ENCODE data around the gene OR1A2.
"Not testable (repeated sequence)": the region's sequence is repeated elsewhere in the genome, so short reads cannot be mapped to it uniquely, and the experiment has no call there.

Gene OR1A2, protein sequence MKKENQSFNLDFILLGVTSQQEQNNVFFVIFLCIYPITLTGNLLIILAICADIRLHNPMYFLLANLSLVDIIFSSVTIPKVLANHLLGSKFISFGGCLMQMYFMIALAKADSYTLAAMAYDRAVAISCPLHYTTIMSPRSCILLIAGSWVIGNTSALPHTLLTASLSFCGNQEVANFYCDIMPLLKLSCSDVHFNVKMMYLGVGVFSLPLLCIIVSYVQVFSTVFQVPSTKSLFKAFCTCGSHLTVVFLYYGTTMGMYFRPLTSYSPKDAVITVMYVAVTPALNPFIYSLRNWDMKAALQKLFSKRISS

DNA sequence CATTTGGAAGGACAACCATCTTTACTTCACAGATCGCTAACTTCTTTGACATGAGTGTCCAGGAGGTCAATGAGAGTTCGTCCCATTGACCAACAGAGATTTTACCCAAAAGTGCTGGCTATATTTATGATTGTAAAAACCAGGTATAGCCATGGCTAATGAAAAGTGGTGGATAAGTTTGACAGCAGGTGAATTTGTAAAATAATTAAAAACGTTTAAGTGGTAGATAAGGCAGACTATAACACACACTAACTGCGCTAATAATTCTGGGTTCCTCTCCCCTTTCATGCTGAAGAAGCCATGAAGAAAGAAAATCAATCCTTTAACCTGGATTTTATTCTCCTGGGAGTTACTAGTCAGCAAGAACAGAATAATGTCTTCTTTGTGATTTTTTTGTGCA, at the start of gene OR1A2:
TSS of gene OR1A2 (plus strand) at position 301 of the 400 bp plus-strand sequence. CDS start at position 301, 0 bp downstream.
- FAIRE-seq: no peak

DNA sequence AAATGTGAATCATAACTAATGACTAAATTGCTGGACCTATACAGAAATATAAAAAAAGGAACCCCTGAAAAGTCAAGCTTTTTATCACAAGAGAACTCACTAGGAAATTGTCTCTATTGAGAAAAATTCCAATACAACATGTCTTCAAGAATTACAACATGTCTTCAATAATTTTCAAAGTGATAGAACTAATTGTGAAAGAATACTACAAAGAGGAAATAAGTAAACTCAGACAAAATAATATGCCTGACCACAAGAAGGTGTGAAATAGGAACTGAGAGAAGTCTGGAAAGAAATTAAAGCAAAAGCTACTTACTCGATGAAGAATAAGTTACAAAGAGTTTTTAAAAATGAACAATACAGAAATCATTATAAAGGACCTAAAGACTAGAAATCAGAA, 40.1 kb upstream of the OR1A2 start:
- no peak for FAIRE-seq

DNA sequence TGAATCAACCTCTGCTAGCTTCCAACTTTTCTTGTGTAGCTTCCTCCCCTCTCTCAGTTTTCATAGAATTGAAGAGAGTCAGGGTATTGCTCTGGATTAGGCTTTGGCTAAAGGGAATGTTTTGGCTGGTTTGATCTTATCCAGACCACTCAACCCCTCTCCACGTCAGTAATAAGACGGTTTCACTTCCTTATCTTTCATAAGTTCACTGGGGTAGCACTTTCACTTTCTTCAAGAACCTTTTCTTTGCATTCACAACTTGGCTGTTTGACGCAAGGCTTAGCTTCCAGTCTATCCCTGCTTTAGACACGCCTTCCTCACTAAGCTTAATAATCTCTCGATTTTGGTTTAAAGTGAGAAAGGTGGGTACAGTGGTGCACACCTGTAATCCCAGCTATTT, 29.7 kb upstream of the OR1A2 start:
- FAIRE-seq: no peak

DNA sequence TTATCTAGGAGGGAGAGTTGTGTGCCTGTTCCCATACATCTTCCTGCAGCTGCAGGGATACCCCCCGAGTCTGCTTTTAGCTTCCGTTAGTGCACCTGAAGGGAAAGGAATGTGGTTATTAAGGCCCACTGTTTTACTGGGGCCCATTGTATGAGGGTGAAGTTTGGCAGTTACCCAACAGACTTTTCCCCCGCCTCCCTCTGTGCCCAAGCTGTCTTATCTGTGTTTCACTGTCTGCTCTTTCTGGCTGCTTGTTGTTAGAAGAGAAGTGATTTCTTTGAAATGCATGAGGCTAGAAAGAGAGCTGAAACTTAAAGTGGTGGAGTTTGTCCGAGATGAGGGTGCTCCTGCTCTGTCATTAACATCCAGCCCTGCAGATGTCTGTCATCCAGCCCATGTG, 7.4 kb upstream of the OR1A2 start:
- FAIRE-seq: no peak

DNA sequence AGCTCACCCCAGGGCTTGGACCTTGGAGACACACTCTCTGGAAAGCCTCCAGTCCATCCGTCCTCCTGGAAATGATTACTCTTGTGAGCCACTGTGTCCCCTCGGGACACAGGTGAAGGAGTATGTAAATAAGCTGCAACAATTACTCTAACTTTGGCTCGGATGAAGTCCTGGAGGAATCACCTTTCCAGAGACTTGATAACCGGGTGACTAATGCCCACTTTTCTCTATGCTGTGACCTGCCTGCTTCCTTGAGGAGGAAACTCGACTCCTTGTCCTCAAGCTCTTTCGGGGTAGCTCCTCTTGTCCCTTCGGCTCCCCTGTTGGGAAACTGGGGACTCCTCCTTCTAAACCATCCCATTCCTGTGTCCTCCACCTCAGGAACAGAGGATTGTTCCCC, 10.0 kb downstream of the OR1A2 start, which contains the start of gene OR1A1:
TSS of gene OR1A1 (plus strand) at position 301 of the 400 bp plus-strand sequence. CDS start 7,954 bp downstream, outside the sequence.
- FAIRE-seq: no peak

DNA sequence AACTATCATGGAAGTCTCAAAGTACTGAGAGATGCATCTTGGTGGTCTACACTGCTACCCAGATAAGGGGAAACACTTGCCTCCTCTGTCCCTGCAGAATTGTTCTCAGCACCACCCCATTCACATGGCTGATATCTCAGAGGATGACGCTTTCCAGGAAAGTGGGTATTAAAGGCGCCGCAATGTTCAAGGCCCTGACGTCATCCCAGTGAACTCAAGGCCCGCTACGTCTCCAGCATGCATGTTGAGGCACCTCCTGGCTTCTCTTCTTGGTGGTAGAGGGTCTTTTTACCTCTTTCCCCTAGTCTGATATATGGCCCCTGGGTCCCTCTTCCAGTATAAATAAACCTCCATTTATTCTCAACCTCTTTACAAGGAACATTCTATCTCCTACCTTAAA, 11.2 kb downstream of the OR1A2 start:
- no peak for FAIRE-seq

DNA sequence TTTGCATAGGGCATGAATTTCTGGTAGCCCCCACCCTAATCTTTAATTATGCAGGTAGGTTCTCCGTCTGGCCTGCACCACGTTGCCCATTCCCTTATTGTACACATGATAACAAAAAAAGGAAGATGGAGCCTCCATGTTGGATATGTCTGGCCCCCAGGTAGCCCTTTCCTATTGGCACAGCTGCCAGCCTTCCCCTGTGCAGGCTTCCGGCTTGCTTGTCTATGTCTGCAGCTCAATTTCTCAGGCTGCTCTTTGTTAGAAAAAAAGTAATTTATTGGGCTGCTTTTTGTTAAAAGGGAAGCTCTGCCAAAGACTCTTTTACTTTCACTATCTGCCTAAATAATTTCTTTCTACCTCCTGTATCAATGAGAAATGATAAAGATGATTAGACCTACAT, 15.7 kb downstream of the OR1A2 start:
- no peak for FAIRE-seq

DNA sequence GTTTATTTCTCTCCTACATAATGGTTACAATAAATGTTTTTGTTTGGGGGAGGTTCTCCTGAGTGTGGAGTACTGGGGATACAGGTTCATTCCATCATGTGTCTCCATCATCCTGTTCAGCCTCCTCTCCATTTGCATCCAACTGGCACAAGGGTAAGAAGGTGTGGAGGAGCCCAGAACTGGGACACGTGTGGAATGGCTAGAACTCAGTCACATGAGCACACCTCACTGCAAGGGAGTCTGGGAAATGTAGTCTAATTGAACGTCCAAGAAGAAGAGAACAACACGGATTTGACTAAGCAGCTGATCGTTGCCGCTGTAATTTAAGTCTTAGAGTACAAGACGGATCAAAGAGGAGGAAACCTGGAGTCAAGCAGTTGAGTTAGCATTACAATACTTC, 16.3 kb downstream of the OR1A2 start:
- FAIRE-seq: no peak

DNA sequence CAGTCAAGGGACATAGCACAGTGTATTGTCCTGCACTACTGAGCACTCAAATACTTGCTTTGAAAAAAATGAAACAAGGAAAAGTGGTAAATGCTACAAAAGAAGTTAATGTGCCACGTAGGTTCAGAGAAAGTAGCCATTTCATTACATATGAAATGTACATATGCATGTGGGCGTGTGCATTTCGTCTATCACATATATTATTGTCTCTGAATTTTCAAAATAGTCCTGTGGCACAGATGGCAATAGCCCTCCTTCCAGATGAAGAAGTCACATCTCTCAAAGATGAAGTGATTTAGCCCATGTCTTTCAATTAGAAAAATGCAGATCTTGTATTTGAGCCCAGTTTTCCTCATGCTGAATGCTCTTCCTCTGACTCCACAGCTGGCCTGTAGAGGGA, 22.7 kb downstream of the OR1A2 start:
- not testable (repeated sequence) for FAIRE-seq

DNA sequence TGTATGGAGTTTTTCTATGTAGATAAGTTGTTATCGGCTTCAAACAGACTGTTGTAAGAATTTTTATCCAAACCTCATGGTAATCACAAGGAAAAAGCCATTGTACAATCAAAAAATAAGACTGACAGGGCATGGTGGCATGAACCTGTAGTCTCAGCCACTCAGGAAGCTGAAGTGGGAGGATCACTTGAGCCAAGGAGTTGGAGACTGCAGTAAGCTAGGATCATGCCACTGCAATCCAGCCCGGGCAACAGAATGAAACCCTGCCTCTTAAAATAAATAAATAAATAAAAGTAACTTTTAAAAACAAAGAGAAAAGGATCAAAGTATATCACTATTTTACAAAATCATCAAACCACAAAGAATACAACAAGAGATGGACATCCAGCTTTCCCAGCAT, 24.5 kb downstream of the OR1A2 start:
- FAIRE-seq: no peak

DNA sequence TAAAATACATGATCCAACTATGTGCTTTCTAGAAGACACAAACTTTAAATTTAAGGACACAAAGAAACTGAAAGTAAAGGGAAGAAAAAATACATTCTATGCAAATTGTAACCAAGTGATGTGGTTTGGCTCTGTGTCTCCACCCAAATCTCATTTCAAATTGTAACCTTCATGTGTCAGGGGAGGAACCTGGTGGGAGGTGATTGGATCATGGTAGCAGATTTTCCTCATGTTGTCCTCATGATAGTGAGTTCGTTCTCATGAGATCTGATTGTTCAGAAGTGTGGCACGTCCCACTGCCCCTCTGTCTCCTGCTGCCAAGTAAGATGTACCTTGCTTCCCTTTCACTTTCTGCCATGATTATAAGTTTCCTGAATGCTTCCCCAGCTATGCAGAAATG, 25.2 kb downstream of the OR1A2 start:
- no peak for FAIRE-seq

DNA sequence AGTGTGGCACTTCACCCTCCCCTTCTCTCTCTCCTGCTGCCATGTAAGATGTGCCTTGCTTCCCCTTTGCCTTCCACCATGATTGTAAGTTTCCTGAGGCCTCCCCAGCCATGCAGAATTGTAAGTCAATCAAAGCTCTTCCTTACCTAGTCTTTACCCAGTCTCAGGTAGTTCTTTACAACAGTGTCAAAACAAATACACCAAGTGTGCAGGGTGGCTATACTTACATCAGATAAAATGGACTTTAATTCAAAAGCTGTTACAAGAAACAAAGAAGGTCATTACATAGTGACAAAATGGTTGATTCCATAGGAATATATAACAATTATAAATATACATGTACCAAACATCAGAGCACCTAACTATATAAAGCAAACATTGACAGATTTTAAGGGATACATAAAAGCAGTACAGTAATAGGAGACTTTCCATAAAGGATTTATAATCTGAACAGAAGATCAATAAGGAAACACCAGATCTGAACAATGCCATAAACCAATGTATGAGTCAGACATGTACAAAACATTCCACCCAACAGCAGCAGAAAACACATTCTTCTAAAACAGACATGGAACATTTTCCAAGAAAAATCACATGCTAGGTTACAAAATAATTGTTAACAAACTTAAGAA, 27.5 kb downstream of the OR1A2 start:
- not testable (repeated sequence) for FAIRE-seq

DNA sequence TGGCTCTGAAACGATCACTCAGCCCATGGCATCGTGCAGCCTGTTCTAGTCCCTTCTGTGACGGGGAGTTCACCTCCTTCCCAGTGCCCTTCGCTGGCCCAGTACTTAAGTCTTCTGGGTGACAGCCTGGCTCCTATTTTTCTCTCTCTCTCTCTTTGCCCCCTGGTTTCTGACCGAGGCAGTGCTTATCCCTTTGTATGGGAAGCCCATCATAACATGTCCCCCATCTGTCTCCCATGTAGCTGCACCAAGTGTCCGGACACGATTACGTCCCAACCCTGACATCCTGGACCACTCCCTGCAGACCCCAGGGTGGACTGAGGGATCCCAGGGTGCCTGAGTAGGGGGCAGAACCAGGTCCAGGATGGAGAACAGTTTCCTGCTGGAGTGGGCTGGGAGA, 35.0 kb downstream of the OR1A2 start:
- not testable (repeated sequence) for FAIRE-seq

DNA sequence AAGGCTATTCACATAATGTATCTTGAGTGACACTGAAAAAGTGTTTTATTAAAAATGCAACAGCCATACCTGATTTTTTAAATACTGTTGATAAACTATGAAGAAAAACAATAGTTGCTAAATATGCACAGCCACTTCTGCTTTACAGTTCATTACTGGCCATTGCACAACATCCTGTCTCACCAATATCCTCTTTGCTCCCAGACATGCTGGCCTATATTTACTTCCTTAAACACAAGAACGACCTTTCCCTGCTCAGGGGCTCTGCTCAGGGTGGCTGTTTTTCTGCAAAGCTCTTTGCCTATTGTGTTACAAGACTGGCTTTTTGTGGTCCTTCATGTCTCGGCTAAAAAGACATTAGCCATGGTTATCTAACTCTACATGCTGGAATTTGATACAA, 41.4 kb downstream of the OR1A2 start:
- FAIRE-seq: not testable (repeated sequence)

DNA sequence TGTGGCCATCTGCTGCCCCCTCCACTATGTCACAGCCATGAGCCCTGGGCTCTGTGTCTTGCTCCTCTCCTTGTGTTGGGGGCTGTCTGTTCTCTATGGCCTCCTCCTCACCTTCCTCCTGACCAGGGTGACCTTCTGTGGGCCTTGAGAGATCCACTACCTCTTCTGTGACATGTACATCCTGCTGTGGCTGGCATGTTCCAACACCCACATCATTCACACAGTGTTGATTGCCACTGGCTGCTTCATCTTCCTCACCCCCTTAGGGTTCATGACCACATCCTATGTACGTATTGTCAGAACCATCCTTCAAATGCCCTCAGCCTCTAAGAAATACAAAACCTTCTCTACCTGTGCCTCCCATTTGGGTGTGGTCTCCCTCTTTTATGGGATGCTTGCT, 43.7 kb downstream of the OR1A2 start:
- FAIRE-seq: not testable (repeated sequence)

DNA sequence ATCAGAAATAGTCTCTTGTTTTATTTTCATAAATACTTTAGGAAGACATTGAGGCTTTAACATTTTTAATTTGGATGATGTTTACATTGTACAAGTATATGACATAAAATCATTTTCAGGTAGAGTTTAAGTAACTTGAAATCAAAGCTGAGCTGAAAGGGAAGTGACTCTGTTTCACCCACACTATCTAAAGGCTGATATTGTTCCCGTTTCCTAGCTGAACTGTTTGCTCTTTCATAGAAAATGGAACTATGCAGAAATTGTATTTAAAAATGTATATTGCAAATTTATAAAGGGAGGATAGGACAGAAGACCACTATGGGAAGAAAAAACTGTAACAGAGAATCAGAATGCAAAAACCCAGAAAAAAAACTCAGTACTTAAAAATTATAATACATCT, 47.5 kb downstream of the OR1A2 start:
- not testable (repeated sequence) for FAIRE-seq

Measured in G401.6 (cell line).